H1 (cell line): ENCODE data around the gene TRIM40.
"Not testable (repeated sequence)": the region's sequence is repeated elsewhere in the genome, so short reads cannot be mapped to it uniquely, and the experiment has no call there.

Source experiments
- CEBPB ChIP-seq: IDR thresholded peaks from 2 replicates; pipeline ENCODE4 v1.6.1; 2012; ENCODE audit warnings: low read depth, low read length
- CHD2 ChIP-seq: IDR thresholded peaks from 2 replicates; pipeline ENCODE4 v1.6.1; 2012; ENCODE audit warnings: low read length, improper control_type of control experiment
- CTCF ChIP-seq, 3 experiments: IDR thresholded peaks; 1 replicate in 2 of 3; 2 replicates in 1 of 3; pipeline versions ENCODE4 v1.5.1 to v1.6.1; 2011; ENCODE audit warnings: low read length in 3 of 3, mild to moderate bottlenecking in 3 of 3, inconsistent platforms in 2 of 3, low read depth in 1 of 3, moderate library complexity in 1 of 3; ENCODE audit not compliant: insufficient read depth in 1 of 3; ENCODE audit errors: control extremely low read depth in 1 of 3
- EP300 ChIP-seq, 2 experiments: IDR thresholded peaks; 1 replicate in 1 of 2; 2 replicates in 1 of 2; pipeline ENCODE4 v1.6.1; 2011 to 2012; ENCODE audit warnings: low read depth in 2 of 2, low read length in 2 of 2, mild to moderate bottlenecking in 2 of 2, borderline replicate concordance in 1 of 2, inconsistent platforms in 1 of 2, moderate library complexity in 1 of 2
- EZH2 ChIP-seq: fragments of 200-600 bp; sonication (generic); IDR thresholded peaks from 2 replicates; pipeline ENCODE4 v1.7.1; 2012; ENCODE audit warnings: low read depth, mild to moderate bottlenecking, moderate library complexity, low read length, inconsistent platforms; ENCODE audit not compliant: severe bottlenecking
- GTF2F1 ChIP-seq: IDR thresholded peaks from 2 replicates; pipeline ENCODE4 v1.6.1; 2012; ENCODE audit warnings: low read depth, low read length, improper control_type of control experiment, borderline replicate concordance
- JUND ChIP-seq: IDR thresholded peaks from 2 replicates; pipeline ENCODE4 v1.6.1; 2011; ENCODE audit warnings: mild to moderate bottlenecking, improper control_type of control experiment, low read length
- RAD21 ChIP-seq, 2 experiments: IDR thresholded peaks in 1 of 2; conservative IDR thresholded peaks in 1 of 2; 2 replicates each; pipeline ENCODE4 v1.6.1; 2011; ENCODE audit warnings: low read depth in 2 of 2, low read length in 2 of 2, improper control_type of control experiment in 1 of 2, inconsistent platforms in 1 of 2, mild to moderate bottlenecking in 1 of 2, moderate library complexity in 1 of 2
- RNF2 ChIP-seq: fragments of 200-900, 300-1000 bp; sonication (generic); IDR thresholded peaks from 2 replicates; pipeline ENCODE4 v1.7.1; 2016; ENCODE audit warnings: borderline replicate concordance, low read depth, mild to moderate bottlenecking, antibody characterized with exemption, low read length; ENCODE audit not compliant: poor library complexity, severe bottlenecking; ENCODE audit errors: missing control alignments

DNA sequence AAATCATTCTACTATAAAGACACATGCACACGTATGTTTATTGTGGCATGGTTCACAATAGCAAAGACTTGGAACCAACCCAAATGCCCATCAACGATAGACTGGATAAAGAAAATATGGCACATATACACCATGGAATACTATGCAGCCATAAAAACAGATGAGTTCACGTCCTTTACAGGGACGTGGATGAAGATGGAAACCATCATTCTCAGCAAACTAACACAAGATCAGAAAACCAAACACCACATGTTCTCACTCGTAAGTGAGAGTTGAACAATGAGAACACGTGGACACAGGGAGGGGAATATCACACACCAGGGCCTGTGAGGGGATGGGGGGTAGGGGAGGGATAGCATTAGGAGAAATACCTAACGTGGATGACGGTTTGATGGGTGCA, 4.3 kb downstream of the TRIM40 start:
- TF ChIP-seq RNF2; CTCF (IDR thresholded peaks at IDR 0.05; ENCODE audit: control extremely low read depth in 1 of 3, insufficient read depth in 1 of 3, low read depth in 1 of 3, low read length in 3 of 3); JUND; CHD2; RAD21 (IDR thresholded peaks at IDR 0.05 in 1 of 2, conservative IDR thresholded peaks at IDR 0.05 in 1 of 2; ENCODE audit: low read depth in 2 of 2, low read length in 2 of 2); EZH2; EP300 (IDR thresholded peaks at IDR 0.05; ENCODE audit: borderline replicate concordance in 1 of 2, low read depth in 2 of 2, low read length in 2 of 2); CEBPB; GTF2F1: not testable (repeated sequence)
